Cardiac septum (tissue), 1 donor: ENCODE data around the gene GPM6B. TPM values are rescaled to one million over a fixed set of nuclear protein-coding genes. Genes with fewer than 3 reads are reported as not detected.
"Not testable (repeated sequence)": the region's sequence is repeated elsewhere in the genome, so short reads cannot be mapped to it uniquely, and the experiment has no call there.

Experiments used
- DNase-seq: peaks from one replicate; pipeline ENCODE4 v3.0.0-alpha.2; 2020; ENCODE audit warnings: low spot score
- intact Hi-C: fragments of 100-400 bp; cut with DNase I; formaldehyde crosslinking; loops from one replicate; pipeline ENCODE4 v1.14.0; 2022
- total RNA-seq: library from RNA; stranded (reverse); fragmentation: NEBNext Ultra II Directional; extraction: Animal tissue kit (Norgen Biotek cat#: 25700); gene quantifications from one replicate; pipeline ENCODE4 v1.2.1, GENCODE V29; 2021
- donor health status: DM: no; HTN: no; CAD: no.

GPM6B gene
- total RNA-seq, 1 donor from 2014 or later: 2.0 TPM

DNA sequence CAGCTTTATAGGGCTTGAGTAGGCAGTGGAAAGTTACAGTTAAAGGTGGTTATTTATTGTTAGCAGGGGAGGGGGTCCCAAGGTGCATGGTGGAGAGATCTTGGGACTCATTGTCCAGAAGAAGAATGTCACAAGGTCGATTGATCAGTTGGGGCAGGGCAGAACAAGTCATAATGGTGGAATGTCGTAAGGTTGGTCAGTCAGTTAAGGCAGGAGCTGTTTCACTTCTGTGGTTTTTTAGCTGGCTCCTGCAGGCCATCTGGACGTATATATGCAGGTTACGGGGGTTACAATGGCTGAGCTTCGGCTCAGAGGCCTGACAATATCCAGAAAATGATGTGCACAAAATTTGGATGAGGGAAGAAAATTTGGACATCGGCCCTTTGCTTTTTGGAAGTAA, 75.2 kb downstream of the GPM6B start:
- intact Hi-C loops: no loop called here
- DNase-seq: no peak

GRCh38 chrX:13734278-13735172, 82.4 kb downstream of the GPM6B start, which contains the start of the genes OFD1 and TRAPPC2:
TSS of gene OFD1 (plus strand) at chrX:13734748. CDS start at chrX:13735072, 324 bp downstream.
TSS of gene TRAPPC2 (minus strand) at chrX:13734620. CDS start at chrX:13719963, 14,657 bp downstream.
- intact Hi-C loops: loop anchor here (5.0 kb wide), 1 partner anchor 67 kb away; no protein-coding TSS in a partner anchor

GRCh38 chrX:13733506-13733905, 83.4 kb downstream of the GPM6B start:
- DNase-seq: no peak
- intact Hi-C loops: loop anchor here (5.0 kb wide), 1 partner anchor 66 kb away; no protein-coding TSS in a partner anchor

More at GRCh38 chrX:13734278-13735172, 82.4 kb downstream of the GPM6B start, which contains the start of the genes OFD1 and TRAPPC2:
- DNase-seq: peak; percentile 96

DNA sequence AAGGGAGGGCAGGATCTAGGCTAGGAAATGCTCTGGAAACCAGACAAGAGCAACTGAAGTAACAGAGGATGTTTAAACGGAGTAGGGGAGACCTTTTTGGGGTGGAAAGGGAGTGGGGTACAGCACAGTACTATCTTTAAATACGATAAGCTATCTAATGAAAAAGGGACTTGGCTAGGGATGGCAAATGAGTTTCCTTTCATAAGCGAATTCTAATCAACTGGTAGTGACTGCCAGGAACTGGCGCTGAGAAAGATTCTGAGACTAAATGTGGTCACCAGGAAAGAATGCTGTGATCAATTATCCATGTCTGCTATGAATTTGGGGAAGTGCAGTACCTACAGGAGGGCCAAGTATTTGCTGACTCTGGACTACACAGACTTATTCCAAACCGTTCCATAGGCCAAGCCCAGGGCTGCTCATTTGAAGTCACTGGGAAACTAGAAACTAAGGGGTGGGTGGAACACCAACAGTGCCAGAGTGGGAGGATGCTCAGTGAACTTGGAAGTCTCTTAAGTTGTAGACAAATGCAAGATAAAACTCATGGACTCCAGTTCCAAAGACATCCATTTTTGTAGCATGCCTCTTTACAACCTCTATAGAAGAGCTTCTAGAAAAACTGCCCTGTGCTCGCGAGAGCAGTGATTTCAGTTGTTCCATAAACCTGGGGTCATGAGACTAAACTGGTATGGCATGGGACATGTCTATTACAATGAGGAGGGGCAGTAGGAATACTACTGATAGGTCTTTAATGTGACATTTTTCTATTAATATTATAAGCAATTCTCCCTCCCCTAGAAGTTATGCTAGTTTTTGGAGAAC, 84.4 kb downstream of the GPM6B start:
- intact Hi-C loops: loop anchor here (5.0 kb wide), 1 partner anchor 65 kb away; no protein-coding TSS in a partner anchor
- DNase-seq: no peak

GRCh38 chrX:13730523-13730922, 86.4 kb downstream of the GPM6B start:
- intact Hi-C loops: loop anchor here (5.0 kb wide), 1 partner anchor 63 kb away; no protein-coding TSS in a partner anchor
- DNase-seq: not testable (repeated sequence)

GRCh38 chrX:13726583-13726982, 90.3 kb downstream of the GPM6B start:
- intact Hi-C loops, DNase-seq: not testable (repeated sequence)

DNA sequence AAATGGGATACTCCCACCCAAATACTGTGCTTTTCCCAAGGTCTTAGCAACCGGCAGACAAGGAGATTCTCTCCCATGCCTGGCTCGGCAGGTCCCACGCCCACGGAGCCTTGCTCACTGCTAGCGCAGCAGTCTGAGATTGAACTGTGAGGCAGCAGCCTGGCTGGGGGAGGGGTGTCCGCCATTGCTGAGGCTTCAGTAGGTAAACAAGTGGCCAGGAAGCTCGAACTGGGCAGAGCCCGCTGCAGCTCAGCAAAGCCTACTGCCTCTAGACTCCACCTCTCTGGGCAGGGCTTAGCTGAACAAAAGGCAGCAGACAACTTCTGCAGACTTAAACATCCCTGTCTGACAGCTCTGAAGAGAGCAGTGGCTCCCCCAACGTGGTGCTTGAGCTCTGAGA, 92.0 kb downstream of the GPM6B start:
- intact Hi-C loops, DNase-seq: not testable (repeated sequence)

- intact Hi-C loops: no loop called here
- no peak for DNase-seq
These were observed 94.9 kb downstream of the GPM6B start for GRCh38 chrX:13721819-13722519.

- no peak for DNase-seq
- intact Hi-C loops: no loop called here
These were observed 95.5 kb downstream of the GPM6B start for GRCh38 chrX:13721371-13721770.

Other genes with a start within 250 kb of the GPM6B start
- gene EGFL6, start 247.5 kb downstream of the GPM6B start, total RNA-seq: 0.24 TPM
- gene TCEANC, start 164.0 kb downstream of the GPM6B start, total RNA-seq: 6.4 TPM
- gene RAB9A, start 128.0 kb downstream of the GPM6B start, total RNA-seq: 28.2 TPM
- 9.9 TPM for gene TRAPPC2, start 82.5 kb downstream of the GPM6B start, total RNA-seq
- 12.8 TPM for gene OFD1, start 82.3 kb downstream of the GPM6B start, total RNA-seq
- 17.8 TPM for gene GEMIN8, start 212.8 kb upstream of the GPM6B start, total RNA-seq